PC-9 (cell line): ENCODE results near the gene RARB. TPM values are rescaled to one million over a fixed set of nuclear protein-coding genes. Genes with fewer than 3 reads are reported as not detected.

Source experiments
- BruUV-seq: library from RNA; stranded (reverse); fragments of 400-500 nt; replicated peaks from 2 replicates; lab custom pipeline; 2021; lab: Mats Ljungman, UMichigan
- CTCF ChIA-PET: fragments of 300-600 bp; sonication (Branson Sonifier 250); formaldehyde crosslinking; loops from one replicate; lab custom pipeline; 2022; ENCODE audit warnings: antibody characterized with exemption; lab: Charles Lee
- POLR2A ChIA-PET: fragments of 300-600 bp; sonication (Branson Sonifier 250); formaldehyde crosslinking; loops from one replicate; lab custom pipeline; 2022; ENCODE audit warnings: antibody characterized with exemption; ENCODE audit not compliant: unreplicated experiment; lab: Charles Lee
- DNase-seq, 2 experiments: peaks; one replicate each; pipeline versions ENCODE4 v3.0.0 to v3.0.0-alpha.2; 2015 to 2022; ENCODE audit warnings: mixed read lengths in 1 of 2
- H2AFZ ChIP-seq: fragments of 200-600 bp; sonication (generic); 2 replicates; pipeline ENCODE4 v1.8.1; 2017; ENCODE audit warnings: antibody characterized with exemption
- H3F3A ChIP-seq: fragments of 200-600 bp; sonication (generic); 2 replicates; pipeline ENCODE4 v1.8.1; 2017; ENCODE audit warnings: antibody characterized with exemption, mild to moderate bottlenecking, low read depth; ENCODE audit not compliant: insufficient read depth
- H3K27ac ChIP-seq: fragments of 200-600 bp; sonication (generic); 2 replicates; pipeline ENCODE4 v1.6.1; 2016; ENCODE audit warnings: mixed run types
- H3K27me3 ChIP-seq: fragments of 200-600 bp; sonication (generic); 2 replicates; pipeline ENCODE4 v1.6.1; 2016; ENCODE audit warnings: low read depth, mixed run types; ENCODE audit not compliant: insufficient read depth
- H3K36me3 ChIP-seq: fragments of 200-600 bp; sonication (generic); 2 replicates; pipeline ENCODE4 v1.6.1; 2016; ENCODE audit warnings: low read depth, mixed run types
- H3K4me1 ChIP-seq: fragments of 200-600 bp; sonication (generic); replicated peaks from 2 replicates; pipeline ENCODE4 v1.6.1; 2016; ENCODE audit warnings: mixed run types; ENCODE audit not compliant: insufficient read depth
- H3K4me2 ChIP-seq: fragments of 200-600 bp; sonication (generic); 2 replicates; pipeline ENCODE4 v1.6.1; 2017; ENCODE audit warnings: mixed run types
- H3K4me3 ChIP-seq: fragments of 200-600 bp; sonication (generic); 2 replicates; pipeline ENCODE4 v1.6.1; 2016; ENCODE audit warnings: mixed run types
- H3K79me2 ChIP-seq: fragments of 200-600 bp; sonication (generic); 2 replicates; pipeline ENCODE4 v1.6.1; 2017; ENCODE audit warnings: low read depth, mixed run types
- H3K9me2 ChIP-seq: fragments of 200-600 bp; sonication (generic); 2 replicates; pipeline ENCODE4 v1.8.1; 2017; ENCODE audit warnings: mild to moderate bottlenecking; ENCODE audit not compliant: insufficient read depth
- H3K9me3 ChIP-seq: fragments of 200-600 bp; sonication (generic); 2 replicates; pipeline ENCODE4 v1.8.1; 2016; ENCODE audit warnings: low read depth; ENCODE audit not compliant: insufficient read depth
- H4K20me1 ChIP-seq: fragments of 200-600 bp; sonication (generic); 2 replicates; pipeline ENCODE4 v1.8.1; 2017; ENCODE audit not compliant: insufficient read depth
- EZH2 ChIP-seq: fragments of 200-600 bp; sonication (generic); IDR thresholded peaks from 2 replicates; pipeline ENCODE4 v1.8.0; 2017; ENCODE audit warnings: antibody characterized with exemption, low read depth
- intact Hi-C: fragments of 100-400 bp; cut with micrococcal nuclease; formaldehyde crosslinking; loops from one replicate; pipeline ENCODE4 v1.10.0; 2022; ENCODE audit not compliant: unreplicated experiment
- total RNA-seq: library from RNA; stranded (reverse); gene quantifications from 2 replicates; pipeline ENCODE4 v1.2.3, GENCODE V29; 2021
- TF ChIP-seq, protein P1 (sequence below): fragments of 200-600 bp; sonication (generic); conservative IDR thresholded peaks from 2 replicates; pipeline ENCODE4 v1.6.1; 2017; ENCODE audit warnings: mixed run types, antibody characterized with exemption, mild to moderate bottlenecking, moderate library complexity

Gene RARB
- total RNA-seq, 1 experiment from 2014 or later: 1.0 TPM

DNA sequence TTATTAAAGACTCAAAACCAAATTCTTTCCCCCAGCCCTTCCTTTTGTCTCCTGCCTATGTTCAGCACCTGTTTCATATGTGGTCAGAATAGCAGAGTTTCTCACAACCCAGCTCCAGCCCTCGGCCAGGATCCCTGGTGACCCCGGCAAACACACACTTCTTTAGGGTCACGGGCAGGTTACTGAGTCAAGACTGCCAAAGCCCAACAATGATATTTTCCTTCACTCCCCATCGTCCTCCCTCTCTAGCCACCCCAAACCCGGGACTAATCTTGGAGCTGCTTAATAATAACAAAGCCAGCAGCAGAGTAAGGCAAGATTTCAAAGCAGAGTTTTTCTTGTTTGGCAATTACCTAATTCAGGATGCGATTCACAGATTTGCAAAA, 25.5 kb downstream of the RARB start:
- Histone ChIP-seq H3K36me3 (no peaks in the 10 kb centered on the region), H3K9me3 (no peaks in the 10 kb centered on the region), H3K4me3 (no peak overlapping the region), H2AFZ (no peak overlapping the region), H3K4me2 (no peak overlapping the region), H4K20me1 (no peaks in the 10 kb centered on the region), H3K27ac (peak overlapping the region; percentile 64; the same call in 1 of the 2 replicates), H3K9me2 (no peaks in the 10 kb centered on the region), H3K79me2 (no peaks in the 10 kb centered on the region), H3K27me3 (no peaks in the 10 kb centered on the region), H3F3A (peaks cover 15% of the 10 kb centered on the region), H3K4me1 (peaks cover 48% of the 10 kb centered on the region)
- no TSS peak for BruUV-seq
- CTCF ChIA-PET: no interaction called here
- intact Hi-C loops: loop anchor here (2.0 kb wide), 2 partner anchors 27 to 129 kb away; no protein-coding TSS in a partner anchor
- POLR2A ChIA-PET: no interaction called here
- no peak for DNase-seq
- TF ChIP-seq, protein P1, sequence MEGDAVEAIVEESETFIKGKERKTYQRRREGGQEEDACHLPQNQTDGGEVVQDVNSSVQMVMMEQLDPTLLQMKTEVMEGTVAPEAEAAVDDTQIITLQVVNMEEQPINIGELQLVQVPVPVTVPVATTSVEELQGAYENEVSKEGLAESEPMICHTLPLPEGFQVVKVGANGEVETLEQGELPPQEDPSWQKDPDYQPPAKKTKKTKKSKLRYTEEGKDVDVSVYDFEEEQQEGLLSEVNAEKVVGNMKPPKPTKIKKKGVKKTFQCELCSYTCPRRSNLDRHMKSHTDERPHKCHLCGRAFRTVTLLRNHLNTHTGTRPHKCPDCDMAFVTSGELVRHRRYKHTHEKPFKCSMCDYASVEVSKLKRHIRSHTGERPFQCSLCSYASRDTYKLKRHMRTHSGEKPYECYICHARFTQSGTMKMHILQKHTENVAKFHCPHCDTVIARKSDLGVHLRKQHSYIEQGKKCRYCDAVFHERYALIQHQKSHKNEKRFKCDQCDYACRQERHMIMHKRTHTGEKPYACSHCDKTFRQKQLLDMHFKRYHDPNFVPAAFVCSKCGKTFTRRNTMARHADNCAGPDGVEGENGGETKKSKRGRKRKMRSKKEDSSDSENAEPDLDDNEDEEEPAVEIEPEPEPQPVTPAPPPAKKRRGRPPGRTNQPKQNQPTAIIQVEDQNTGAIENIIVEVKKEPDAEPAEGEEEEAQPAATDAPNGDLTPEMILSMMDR: no peak
- no peak for TF ChIP-seq EZH2

DNA sequence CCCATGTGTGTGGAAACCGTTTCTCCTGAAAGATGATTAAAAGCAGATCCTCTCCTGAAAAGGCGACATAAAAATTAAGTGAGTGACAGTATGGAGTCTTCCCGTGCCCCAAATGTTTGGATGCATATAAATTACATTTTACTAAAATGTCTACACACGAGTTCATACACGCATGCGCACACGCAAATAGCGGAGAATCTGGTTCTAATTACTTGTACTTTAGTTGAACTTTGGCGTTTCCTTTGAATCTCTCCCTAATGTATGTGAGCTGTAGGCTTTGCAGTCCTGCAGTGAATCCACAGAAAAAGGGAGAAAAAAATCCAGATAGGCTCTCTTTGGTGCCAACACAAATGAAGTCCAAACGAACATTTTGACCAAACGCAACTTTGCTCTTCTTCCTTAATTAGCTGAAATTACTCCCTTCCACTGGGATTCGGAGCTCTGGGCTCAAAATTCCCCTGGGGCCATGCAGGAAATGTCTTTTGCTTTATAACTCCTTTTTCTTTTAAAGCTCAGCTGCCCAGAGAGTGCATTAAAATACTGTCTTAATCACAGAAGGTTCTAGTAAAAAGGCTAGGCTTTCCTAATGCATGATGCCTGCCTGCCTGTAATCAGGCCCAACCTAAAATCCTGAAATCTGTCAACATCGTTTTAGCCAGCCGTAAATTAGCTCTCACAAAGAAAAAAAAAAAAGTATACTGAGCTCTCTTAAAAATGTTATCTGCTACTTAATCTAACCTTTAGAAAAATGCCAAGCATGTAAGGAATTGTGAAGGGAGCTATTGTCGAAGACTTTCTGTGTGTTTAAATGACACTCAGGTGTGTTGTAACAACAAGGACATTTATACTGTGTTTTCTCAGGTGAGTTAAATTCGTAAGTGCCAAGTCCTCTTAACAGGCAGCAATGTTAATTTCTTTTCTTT, 26.2 kb downstream of the RARB start:
- H3K36me3 ChIP-seq: no peaks in the 10 kb centered on the region
- no peaks in the 10 kb centered on the region for H3K79me2 ChIP-seq
- POLR2A ChIA-PET: interaction anchor here (0.7 kb wide), 1 partner anchor 80 kb away, joined by 8 read pairs; no protein-coding TSS in a partner anchor
- TF ChIP-seq, protein P1: no peak
- no peak for TF ChIP-seq EZH2
- BruUV-seq: no TSS peak
- no peaks in the 10 kb centered on the region for H3K27me3 ChIP-seq
- H3K4me1 ChIP-seq: peaks cover 55% of the 10 kb centered on the region
- CTCF ChIA-PET: interaction anchor here (0.6 to 0.7 kb wide), 3 partner anchors 15 to 1656 kb away, joined by 3 to 4 read pairs (median 3); no protein-coding TSS in a partner anchor
- peak overlapping the region; percentile 64 for H3K27ac ChIP-seq
- no peak overlapping the region for H3K4me3 ChIP-seq
- intact Hi-C loops: loop anchor here (2.0 kb wide), 2 partner anchors 27 to 129 kb away; no protein-coding TSS in a partner anchor
- DNase-seq: peak in 1 of 2 experiments; percentile 93
- no peaks in the 10 kb centered on the region for H4K20me1 ChIP-seq
- H3K4me2 ChIP-seq: peak overlapping the region; percentile 40
- H3K9me3 ChIP-seq: no peaks in the 10 kb centered on the region
- no peak overlapping the region for H2AFZ ChIP-seq
- H3K9me2 ChIP-seq: no peaks in the 10 kb centered on the region
- H3F3A ChIP-seq: peaks cover 18% of the 10 kb centered on the region

DNA sequence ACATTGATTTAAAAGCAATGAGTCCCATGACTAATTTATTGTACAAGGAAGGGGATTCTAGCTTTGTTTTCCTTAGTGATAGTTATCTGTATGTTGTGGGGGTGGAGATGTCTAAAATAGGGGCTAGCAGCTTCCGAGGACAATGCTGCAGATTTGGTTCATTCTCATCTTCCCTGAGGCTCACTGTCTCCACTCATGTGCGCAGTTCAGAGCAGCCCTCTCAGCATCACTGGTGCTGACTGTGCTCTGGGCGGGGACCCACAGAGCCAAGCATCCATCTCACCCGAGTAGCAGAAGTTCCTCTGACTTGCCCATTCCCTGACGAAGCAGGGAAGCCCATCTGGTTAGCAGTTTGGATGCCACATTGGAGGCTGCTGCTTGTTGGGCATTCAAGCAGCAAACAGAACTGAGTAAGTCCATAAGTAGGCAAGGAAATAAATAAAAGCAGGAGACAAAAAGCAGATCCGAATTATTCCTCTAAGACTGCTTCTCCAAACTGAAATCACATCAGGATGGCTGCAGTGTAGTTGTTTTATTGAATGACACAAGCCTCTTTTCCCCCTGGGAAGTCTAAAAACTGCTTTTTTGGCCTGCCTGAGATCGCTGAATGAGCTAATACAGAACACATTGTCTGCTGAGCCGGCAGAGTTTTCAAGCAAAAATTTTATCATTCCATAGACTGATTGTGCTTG, 27.5 kb downstream of the RARB start:
- H3F3A ChIP-seq: peaks cover 18% of the 10 kb centered on the region
- peak overlapping the region; percentile 40 for H3K4me2 ChIP-seq
- no peaks in the 10 kb centered on the region for H3K27me3 ChIP-seq
- no peaks in the 10 kb centered on the region for H3K36me3 ChIP-seq
- H2AFZ ChIP-seq: no peak overlapping the region
- H3K4me1 ChIP-seq: peaks cover 56% of the 10 kb centered on the region
- no peaks in the 10 kb centered on the region for H3K9me2 ChIP-seq
- peak in 1 of 2 experiments; percentile 62 for DNase-seq
- H3K4me3 ChIP-seq: no peak overlapping the region
- intact Hi-C loops: loop anchor here (2.0 kb wide), 2 partner anchors 29 to 127 kb away; no protein-coding TSS in a partner anchor
- BruUV-seq: no TSS peak
- POLR2A ChIA-PET: interaction anchor here (1.2 kb wide), 1 partner anchor 28 kb away, joined by 16 read pairs; the partner anchor contains the start of gene RARB
- TF ChIP-seq, protein P1: no peak
- no peak for TF ChIP-seq EZH2
- peak overlapping the region; percentile 64 for H3K27ac ChIP-seq
- CTCF ChIA-PET: no interaction called here
- no peaks in the 10 kb centered on the region; the same call in 1 of the 2 replicates for H3K9me3 ChIP-seq
- H4K20me1 ChIP-seq: no peaks in the 10 kb centered on the region
- H3K79me2 ChIP-seq: no peaks in the 10 kb centered on the region
